ENCODE measurements around the gene PSPC1. TPM values are rescaled to one million over a fixed set of nuclear protein-coding genes. Genes with fewer than 3 reads are reported as not detected.

The PSPC1 gene
- polyA plus RNA-seq, 2 of the 4 experiments (the other 2 are of a cell fraction) = 47.5 to 49.0 TPM

- TF ChIP-seq NPAS2 (CRISPR knock-in tag; IDR thresholded peaks at IDR 0.05; ENCODE audit: borderline replicate concordance) (no peak), CBX8 (IDR thresholded peaks at IDR 0.05) (no peak), USF2 (IDR thresholded peaks at IDR 0.05) (no peak), KDM1A (IDR thresholded peaks at IDR 0.05; ENCODE audit: low read depth) (no peak), TFCP2L1 (CRISPR knock-in tag; IDR thresholded peaks at IDR 0.05) (no peak), SREBF2 (IDR thresholded peaks at IDR 0.05) (no peak)
Measured at GRCh38 chr13:19766591-19766990, 16.2 kb downstream of the PSPC1 start (continued).

GRCh38 chr13:19764237-19764636, 18.5 kb downstream of the PSPC1 start:
- no peak overlapping the region for H3K4me3 ChIP-seq
- 90% methylated on average over 2 of the region's 2 CpGs for WGBS (ENCODE audit: missing lambda C conversion rate)
- POLR2A ChIA-PET = no interaction called here
- DNase-seq (ENCODE audit: low read depth in 1 of 2, low spot score in 1 of 2) (no peak), ATAC-seq (no peak), FAIRE-seq (no peak)
- H3K4me2 ChIP-seq = no peak overlapping the region
- H3K4me1 ChIP-seq = no peaks in the 10 kb centered on the region
- TF ChIP-seq HOXB5 (CRISPR knock-in tag; IDR thresholded peaks at IDR 0.05) = no peak
- no peak for TF ChIP-seq ELK1 (IDR thresholded peaks at IDR 0.05; ENCODE audit: low read depth, low read length)
- TF ChIP-seq SMC3 (IDR thresholded peaks at IDR 0.05) = no peak
- no peak for TF ChIP-seq EHMT2 (IDR thresholded peaks at IDR 0.05; ENCODE audit: low read depth)
- TF ChIP-seq POLR2AphosphoS2 (conservative IDR thresholded peaks at IDR 0.05; ENCODE audit: low read length) = no peak
- TF ChIP-seq FOSL2 (IDR thresholded peaks at IDR 0.05) = no peak
- no peak for TF ChIP-seq FOSL2 (CRISPR knock-in tag; IDR thresholded peaks at IDR 0.05)
- H3K9me3 ChIP-seq = no peaks in the 10 kb centered on the region
- CTCF ChIA-PET = no interaction called here
- no peak overlapping the region for H3K27ac ChIP-seq

GRCh38 chr13:19763618-19764017, 19.1 kb downstream of the PSPC1 start:
- Histone ChIP-seq H3K4me2 (no peak overlapping the region), H3K4me1 (no peaks in the 10 kb centered on the region), H3K27ac (no peak overlapping the region), H3K4me3 (no peak overlapping the region), H3K9me3 (no peaks in the 10 kb centered on the region)
- ChIA-PET POLR2A (no interaction called here), CTCF (no interaction called here)
- DNase-seq (ENCODE audit: low read depth in 1 of 2, low spot score in 1 of 2) = no peak
- ATAC-seq = no peak
- FAIRE-seq = no peak
- 94% methylated on average over 10 of the region's 10 CpGs for WGBS (ENCODE audit: missing lambda C conversion rate)
- TF ChIP-seq RAD21 (conservative IDR thresholded peaks at IDR 0.05 in 1 of 2, IDR thresholded peaks at IDR 0.05 in 1 of 2) (no peak), RCOR1 (IDR thresholded peaks at IDR 0.05; ENCODE audit: low read depth, low read length) (no peak), ZSCAN20 (CRISPR knock-in tag; IDR thresholded peaks at IDR 0.05) (no peak), TFCP2L1 (CRISPR knock-in tag; IDR thresholded peaks at IDR 0.05) (no peak), JUNB (IDR thresholded peaks at IDR 0.05) (no peak), SREBF2 (IDR thresholded peaks at IDR 0.05) (no peak)

- POLR2A ChIA-PET = no interaction called here
Measured at GRCh38 chr13:19759669-19760068, 23.1 kb downstream of the PSPC1 start.

More at GRCh38 chr13:19759669-19760068, 23.1 kb downstream of the PSPC1 start:
- Histone ChIP-seq H3K4me2 (no peak overlapping the region), H3K4me3 (no peak overlapping the region), H3K9me3 (no peaks in the 10 kb centered on the region), H3K4me1 (no peaks in the 10 kb centered on the region), H3K27ac (no peak overlapping the region)
- DNase-seq (ENCODE audit: low read depth in 1 of 2, low spot score in 1 of 2) (no peak), ATAC-seq (no peak), FAIRE-seq (no peak)
- WGBS (ENCODE audit: missing lambda C conversion rate) = 82% methylated on average over 5 of the region's 5 CpGs
- TF ChIP-seq POLR2AphosphoS2 (conservative IDR thresholded peaks at IDR 0.05; ENCODE audit: low read length) = no peak
- TF ChIP-seq ELK1 (IDR thresholded peaks at IDR 0.05; ENCODE audit: low read depth, low read length) = no peak
- CTCF ChIA-PET = no interaction called here
